ENCODE data around the gene PFKFB3.

GRCh38 chr10:6176691-6177231 lies 26.0 kb upstream of the PFKFB3 start:
- no peak for TF ChIP-seq EZH2 (IDR thresholded peaks at IDR 0.05; ENCODE audit: borderline replicate concordance)
- no peak for TF ChIP-seq CTCF (IDR thresholded peaks at IDR 0.05; ENCODE audit: poor library complexity)
- no peak for TF ChIP-seq EZH2phosphoT487 (IDR thresholded peaks at IDR 0.05; ENCODE audit: low read depth, severe bottlenecking, unreplicated experiment)
